GM19023 (cell line): Measurements from ENCODE around the gene UTP3.
"Not testable (repeated sequence)": the region's sequence is repeated elsewhere in the genome, so short reads cannot be mapped to it uniquely, and the experiment has no call there.

Experiments used
- ATAC-seq: cut with Tn5 transposase; IDR thresholded peaks from one replicate; pipeline ENCODE4 v1.9.1; 2021; ENCODE audit warnings: mild to moderate bottlenecking, moderate library complexity; ENCODE audit not compliant: unreplicated experiment

UTP3 gene

DNA sequence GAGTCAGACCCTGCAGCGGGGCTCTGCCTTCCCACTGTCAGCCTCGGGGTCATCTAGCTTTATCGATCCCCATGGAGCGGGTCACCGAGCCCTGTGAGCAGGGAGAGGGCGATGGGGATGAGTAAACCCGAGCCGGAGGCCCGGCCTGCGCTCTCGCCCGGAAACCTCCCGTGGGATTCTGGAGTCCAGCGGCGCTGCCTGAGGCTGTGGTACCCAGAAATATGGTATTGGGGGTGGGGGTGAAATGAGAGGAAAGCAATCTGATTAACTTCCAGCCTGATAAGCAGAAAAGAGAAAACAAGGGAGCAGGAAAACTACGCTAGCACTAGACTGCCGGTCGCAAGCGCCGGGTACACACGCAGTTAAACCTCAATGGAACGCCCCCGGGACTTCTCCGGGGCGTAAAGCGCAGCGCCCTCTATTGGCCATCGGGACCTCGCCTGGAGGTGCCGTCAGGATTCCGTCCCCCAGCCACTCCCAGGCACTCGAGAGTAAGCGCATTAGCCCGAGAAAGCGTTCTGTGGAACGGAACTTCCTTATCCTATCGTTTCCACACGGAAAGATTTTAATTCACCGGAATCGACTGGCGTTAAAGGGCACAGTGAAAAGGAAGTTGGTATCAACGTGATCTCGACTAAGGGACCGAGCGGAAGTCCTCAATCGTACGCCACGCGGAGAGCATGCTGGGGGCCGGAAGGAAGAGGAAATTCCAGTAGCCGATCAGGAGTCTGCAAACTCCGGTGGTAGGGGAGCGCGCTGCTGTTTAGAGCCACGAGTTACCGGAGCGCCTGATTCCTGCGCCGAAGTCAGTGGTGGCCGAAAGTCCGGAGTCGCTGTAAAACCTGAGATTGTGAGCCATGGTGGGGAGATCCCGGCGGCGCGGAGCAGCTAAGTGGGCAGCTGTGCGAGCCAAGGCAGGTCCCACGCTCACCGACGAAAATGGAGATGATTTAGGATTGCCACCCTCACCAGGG lies at the start of gene UTP3:
Gene UTP3 (plus strand): TSS at position 712 of the 974 bp plus-strand sequence. CDS start 146 bp downstream, at position 858.
- ATAC-seq: peak; percentile 94

DNA sequence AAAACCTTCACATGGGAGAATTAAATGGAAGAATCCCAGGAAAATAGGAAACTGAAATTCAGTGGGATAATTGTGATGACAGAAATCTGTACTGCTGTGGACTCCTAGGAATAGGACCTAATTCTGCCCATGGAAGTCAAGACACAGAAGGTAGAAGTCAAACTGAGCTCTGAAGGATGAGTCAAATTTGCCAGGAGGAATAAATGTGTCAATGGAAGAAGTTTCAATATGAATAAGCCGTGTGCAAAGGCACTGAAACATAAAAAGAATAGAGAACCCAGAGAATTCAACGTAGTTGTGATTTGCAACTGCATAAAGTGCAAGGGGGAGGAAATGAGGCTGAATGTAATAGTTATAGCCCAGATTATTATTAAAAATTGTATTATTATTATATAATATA lies 48.1 kb upstream of the UTP3 start:
- no peak for ATAC-seq

DNA sequence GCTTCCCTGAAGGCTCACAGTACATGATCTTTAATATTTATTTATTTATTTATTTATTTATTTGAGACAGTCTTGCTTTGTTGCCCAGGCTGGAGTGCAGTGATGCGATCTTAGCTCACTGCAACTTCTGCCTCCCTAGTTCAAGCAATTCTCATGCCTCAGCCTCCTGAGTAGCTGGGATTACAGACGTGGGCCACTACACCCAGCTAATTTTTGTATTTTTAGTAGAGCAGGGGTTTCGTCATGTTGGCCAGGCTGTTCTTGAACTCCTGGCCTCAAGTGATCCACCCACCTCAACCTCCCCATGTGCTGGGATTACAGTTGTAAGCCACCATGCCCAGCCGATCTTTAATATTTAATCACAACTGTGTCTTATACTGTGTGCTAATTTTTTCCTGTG lies 37.6 kb upstream of the UTP3 start:
- not testable (repeated sequence) for ATAC-seq

GRCh38 chr4:70651864-70652506 lies 36.3 kb upstream of the UTP3 start:
- no peak for ATAC-seq

DNA sequence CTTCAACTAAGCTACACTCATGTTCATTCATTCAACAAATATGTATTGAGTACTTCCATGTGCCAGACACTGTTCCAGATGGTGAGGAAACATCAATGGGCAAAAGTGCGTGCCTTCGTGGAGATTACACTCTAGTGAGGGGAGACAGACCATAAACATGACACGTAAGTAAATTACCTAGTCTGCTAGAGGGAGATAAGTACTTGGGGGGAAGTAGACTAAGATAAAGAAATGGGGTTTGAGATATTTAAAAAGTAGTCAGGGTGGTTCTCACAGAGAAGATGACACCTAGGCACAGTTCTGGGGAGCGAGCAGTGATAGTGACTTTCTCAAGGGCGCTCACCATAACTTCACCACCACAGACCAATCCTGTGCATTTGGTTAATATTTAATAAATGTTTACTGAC lies 33.7 kb upstream of the UTP3 start:
- no peak for ATAC-seq

DNA sequence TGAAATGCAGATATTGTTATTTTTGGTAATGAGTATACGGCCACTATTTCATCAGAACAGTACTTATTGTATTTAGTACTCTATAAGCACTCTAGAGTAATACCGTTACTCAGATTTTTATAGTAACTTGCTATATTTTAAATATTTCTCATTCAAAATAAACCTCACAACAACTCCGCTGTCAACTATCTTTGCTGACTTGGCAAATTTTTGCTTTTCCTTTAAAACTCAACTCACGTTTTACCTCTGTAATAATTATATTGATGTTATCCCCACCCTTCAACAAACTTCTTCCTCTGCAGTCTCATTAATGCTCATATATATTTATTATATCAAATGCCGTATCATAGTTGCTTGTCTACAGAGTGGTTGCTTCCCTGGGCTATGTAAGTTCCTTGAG lies 31.0 kb upstream of the UTP3 start:
- no peak for ATAC-seq

- ATAC-seq: no peak
Measured at GRCh38 chr4:70658418-70658817, 29.9 kb upstream of the UTP3 start.

DNA sequence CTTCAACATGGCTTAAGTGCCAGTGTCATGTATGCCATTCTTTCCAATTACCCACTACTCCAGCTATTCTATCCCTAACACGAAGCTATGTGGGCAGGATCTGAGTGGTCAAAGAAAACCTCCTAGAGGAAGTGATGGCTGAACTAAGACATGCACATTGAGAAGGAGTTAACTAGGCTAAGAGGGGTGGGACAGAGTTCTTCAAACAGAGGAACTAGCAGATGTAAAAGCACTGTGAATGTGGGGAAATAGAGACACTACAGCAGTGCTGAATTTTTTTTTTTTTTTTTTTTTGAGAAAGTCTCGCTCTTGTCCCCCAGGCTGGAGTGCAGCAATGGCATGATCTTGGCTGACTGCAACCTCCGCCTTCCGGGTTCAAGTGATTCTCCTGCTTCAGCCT lies 28.2 kb upstream of the UTP3 start:
- no peak for ATAC-seq

GRCh38 chr4:70661309-70661922 lies 26.9 kb upstream of the UTP3 start:
- ATAC-seq: peak; percentile 59

DNA sequence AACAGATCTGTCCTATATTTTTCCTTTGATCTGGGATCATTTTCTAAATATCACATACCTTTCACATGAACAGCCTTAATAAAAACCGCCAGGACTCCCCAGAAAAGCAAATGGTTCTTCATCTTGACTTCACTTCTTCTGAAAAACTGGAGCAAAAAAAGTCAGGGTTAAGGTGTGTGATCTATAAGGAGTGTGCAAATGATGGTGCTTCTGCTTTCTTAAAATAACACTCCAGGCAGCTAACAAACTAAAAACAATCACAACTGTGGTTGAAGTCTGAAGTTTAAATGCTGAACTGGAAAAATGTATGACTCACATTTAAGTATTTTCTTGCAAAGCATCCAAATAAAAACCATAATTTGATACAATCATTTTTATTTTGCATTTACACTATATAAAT lies 22.0 kb upstream of the UTP3 start, which contains the start of gene JCHAIN:
Gene JCHAIN (minus strand): TSS at position 140 of the 400 bp plus-strand sequence. CDS start 18 bp downstream, at position 122.
- peak; percentile 44 for ATAC-seq

- no peak for ATAC-seq
Measured at GRCh38 chr4:70667740-70668535, 20.4 kb upstream of the UTP3 start.

DNA sequence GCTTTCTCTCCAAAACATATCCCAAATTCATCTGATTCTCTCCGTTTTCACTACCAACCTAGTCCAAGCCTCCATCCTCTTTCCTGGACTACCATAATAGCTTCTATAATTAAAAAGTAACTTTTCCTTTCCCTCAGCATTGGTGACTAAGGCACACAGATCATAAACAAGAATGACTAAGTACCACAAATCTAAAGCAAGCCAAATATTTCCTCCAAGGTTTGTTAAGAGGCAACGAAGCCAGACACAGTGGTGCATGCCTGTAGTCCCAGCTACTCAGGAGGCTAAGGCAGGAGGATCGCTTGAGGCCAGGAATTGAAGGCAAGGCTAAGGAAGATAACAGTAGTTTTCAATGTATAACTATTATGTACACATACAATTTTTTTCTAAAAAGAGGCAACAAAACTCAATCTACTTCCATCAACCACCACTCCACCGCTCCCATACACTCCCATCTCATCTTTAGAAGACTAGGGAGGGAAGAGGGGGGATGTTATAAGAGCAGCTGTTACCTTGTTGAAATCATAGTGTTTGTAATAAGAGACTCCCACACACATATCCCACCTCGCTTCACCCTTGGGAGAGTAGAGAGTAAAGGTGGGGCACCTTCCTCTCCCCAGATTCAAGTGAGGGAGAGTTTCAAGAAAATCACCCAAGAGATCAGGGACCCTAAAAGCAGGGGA lies 17.9 kb upstream of the UTP3 start:
- no peak for ATAC-seq

- no peak for ATAC-seq
Measured at GRCh38 chr4:70671091-70671490, 17.2 kb upstream of the UTP3 start.

- no peak for ATAC-seq
Measured at GRCh38 chr4:70674191-70674590, 14.1 kb upstream of the UTP3 start.

- no peak for ATAC-seq
Measured at GRCh38 chr4:70674731-70675130, 13.6 kb upstream of the UTP3 start.

- no peak for ATAC-seq
Measured at GRCh38 chr4:70676554-70677090, 11.7 kb upstream of the UTP3 start.

DNA sequence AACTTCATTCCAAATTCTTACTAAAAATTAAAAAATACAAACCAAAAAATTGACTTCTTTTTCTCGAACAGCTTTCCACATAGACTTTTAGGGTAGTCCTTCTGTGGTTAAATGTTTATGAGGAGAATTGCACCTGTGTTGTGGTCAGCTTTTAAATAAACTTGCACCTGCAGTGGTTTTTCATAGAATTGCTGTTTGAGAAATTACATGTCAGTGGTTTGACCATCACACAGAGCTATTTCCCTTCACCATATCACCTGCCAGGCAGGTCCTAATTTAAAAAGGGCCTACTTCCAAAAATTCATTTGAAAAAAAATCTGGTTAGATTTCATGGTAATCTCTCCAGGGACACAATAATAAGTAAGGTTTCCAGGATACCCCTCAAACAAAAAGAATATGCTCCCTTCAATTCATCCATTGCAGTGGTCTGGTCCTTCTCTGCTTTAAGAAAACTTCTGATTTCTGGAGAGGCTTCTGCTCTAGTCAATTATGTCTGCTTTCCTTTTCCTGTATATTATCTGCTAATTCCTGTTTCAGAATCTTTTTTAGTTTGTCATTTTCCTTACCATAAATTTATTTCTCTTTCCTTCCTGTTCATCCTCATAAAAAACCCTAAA lies 9.8 kb upstream of the UTP3 start:
- ATAC-seq: peak; percentile 75

DNA sequence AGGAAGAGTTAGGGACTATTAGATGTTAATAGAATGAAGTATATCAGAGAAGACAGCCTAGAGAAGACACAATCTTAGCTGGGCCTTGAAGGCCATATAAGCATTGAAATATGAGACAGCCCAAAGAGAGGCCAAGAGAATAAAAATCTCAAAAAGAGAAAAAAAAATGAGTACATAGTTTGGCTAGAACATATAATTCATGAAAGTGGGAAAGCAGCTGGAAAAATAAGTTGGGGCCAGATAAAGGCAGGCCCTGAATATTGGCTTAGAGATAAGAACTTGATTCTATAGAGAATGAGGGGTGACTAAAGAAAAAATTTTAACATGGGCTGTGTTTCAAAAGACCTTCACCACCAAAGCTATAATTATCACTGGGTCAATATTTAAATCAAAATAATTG lies 7.4 kb upstream of the UTP3 start:
- ATAC-seq: no peak

DNA sequence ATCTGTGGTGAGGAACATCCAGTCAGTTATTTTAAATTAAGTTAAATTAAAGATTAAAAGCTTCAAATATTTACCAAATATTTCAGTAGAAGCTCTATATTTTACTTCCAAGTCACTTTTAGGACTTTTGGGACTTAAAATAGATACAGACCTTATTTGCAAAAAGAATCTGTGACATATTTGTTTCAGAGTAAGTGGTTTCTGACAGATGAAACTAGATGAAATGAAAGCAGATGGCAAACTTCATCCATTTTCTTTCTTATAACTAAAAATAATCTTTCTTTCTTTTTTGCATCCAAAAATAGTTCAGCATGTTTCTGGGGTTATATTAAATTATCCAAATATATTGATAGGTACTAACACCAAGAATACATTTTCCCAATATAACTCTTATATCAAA lies 6.6 kb upstream of the UTP3 start:
- no peak for ATAC-seq
